H9 (cell line): Measurements from ENCODE around the gene MICAL3. TPM values are rescaled to one million over a fixed set of nuclear protein-coding genes. Genes with fewer than 3 reads are reported as not detected.

Experiments used
- DNase-seq: peaks from one replicate; pipeline ENCODE4 v3.0.0-alpha.2; 2017
- H2AFZ ChIP-seq: one replicate; pipeline ENCODE4 v1.6.1; 2013; ENCODE audit warnings: mild to moderate bottlenecking, low read length, control low read depth, moderate library complexity
- H2AK5ac ChIP-seq: 2 replicates; pipeline ENCODE4 v1.6.1; 2013; ENCODE audit warnings: low read length, control low read depth, mixed read lengths; ENCODE audit not compliant: insufficient read length
- H2BK120ac ChIP-seq: one replicate; pipeline ENCODE4 v1.6.1; 2013; ENCODE audit warnings: low read depth, mild to moderate bottlenecking, low read length, control low read depth, inconsistent platforms; ENCODE audit not compliant: poor library complexity, severe bottlenecking
- H2BK12ac ChIP-seq: 2 replicates; pipeline ENCODE4 v1.6.1; 2013; ENCODE audit warnings: low read length, control low read depth, mixed read lengths, low read depth; ENCODE audit not compliant: insufficient read length
- H2BK15ac ChIP-seq: 2 replicates; pipeline ENCODE4 v1.6.1; 2013; ENCODE audit warnings: low read depth, low read length, control low read depth
- H2BK20ac ChIP-seq: one replicate; pipeline ENCODE4 v1.6.1; 2013; ENCODE audit warnings: low read depth, mild to moderate bottlenecking, low read length, control low read depth, inconsistent platforms; ENCODE audit not compliant: poor library complexity, severe bottlenecking
- H2BK5ac ChIP-seq: 2 replicates; pipeline ENCODE4 v1.6.1; 2013; ENCODE audit warnings: low read length, control low read depth, mixed read lengths; ENCODE audit not compliant: insufficient read length
- H3K14ac ChIP-seq: 2 replicates; pipeline ENCODE4 v1.6.1; 2013; ENCODE audit warnings: low read length, control low read depth; ENCODE audit not compliant: insufficient read depth
- H3K18ac ChIP-seq: 2 replicates; pipeline ENCODE4 v1.6.1; 2013; ENCODE audit warnings: low read depth, mild to moderate bottlenecking, mixed read lengths, low read length, control low read depth; ENCODE audit not compliant: insufficient read length
- H3K23ac ChIP-seq: 2 replicates; pipeline ENCODE4 v1.6.1; 2013; ENCODE audit warnings: low read length, control low read depth, mixed read lengths, low read depth; ENCODE audit not compliant: insufficient read length
- H3K23me2 ChIP-seq: 2 replicates; pipeline ENCODE4 v1.6.1; 2013; ENCODE audit warnings: low read depth, mild to moderate bottlenecking, mixed read lengths, low read length, control low read depth; ENCODE audit not compliant: insufficient read length, poor library complexity, severe bottlenecking
- H3K27ac ChIP-seq: 2 replicates; pipeline ENCODE4 v1.5.1; 2013; ENCODE audit warnings: low read length, control low read depth, mixed read lengths, low read depth; ENCODE audit not compliant: insufficient read length
- H3K27me3 ChIP-seq: 2 replicates; pipeline ENCODE4 v1.6.1; 2013; ENCODE audit warnings: low read length, control low read depth, inconsistent platforms; ENCODE audit not compliant: insufficient read depth
- H3K4ac ChIP-seq: 2 replicates; pipeline ENCODE4 v1.6.1; 2013; ENCODE audit warnings: low read depth, mild to moderate bottlenecking, control low read depth, inconsistent platforms, low read length, moderate library complexity
- H3K4me1 ChIP-seq: 2 replicates; pipeline ENCODE4 v1.6.1; 2013; ENCODE audit warnings: low read length, control low read depth, inconsistent platforms; ENCODE audit not compliant: insufficient read depth
- H3K4me2 ChIP-seq: 2 replicates; pipeline ENCODE4 v1.6.1; 2013; ENCODE audit warnings: low read length, control low read depth, mixed read lengths; ENCODE audit not compliant: insufficient read length, insufficient read depth
- H3K56ac ChIP-seq: 2 replicates; pipeline ENCODE4 v1.6.1; 2013; ENCODE audit warnings: low read depth, mild to moderate bottlenecking, mixed read lengths, low read length, control low read depth; ENCODE audit not compliant: insufficient read length
- H3K79me1 ChIP-seq: 2 replicates; pipeline ENCODE4 v1.6.1; 2013; ENCODE audit warnings: low read depth, mild to moderate bottlenecking, moderate library complexity, low read length, control low read depth, inconsistent platforms; ENCODE audit not compliant: insufficient read depth, poor library complexity, severe bottlenecking
- H3K79me2 ChIP-seq: 2 replicates; pipeline ENCODE4 v1.6.1; 2013; ENCODE audit warnings: low read length, control low read depth, inconsistent platforms; ENCODE audit not compliant: insufficient read depth
- H3K9ac ChIP-seq: 2 replicates; pipeline ENCODE4 v1.6.1; 2013; ENCODE audit warnings: low read length, control low read depth, mixed read lengths; ENCODE audit not compliant: insufficient read length; ENCODE audit errors: extremely low read depth
- H3K9me3 ChIP-seq: one replicate; pipeline ENCODE4 v1.6.1; 2013; ENCODE audit warnings: low read depth, low read length, inconsistent platforms; ENCODE audit not compliant: control insufficient read depth
- H3T11ph ChIP-seq: one replicate; pipeline ENCODE4 v1.6.1; 2013; ENCODE audit warnings: mild to moderate bottlenecking, low read length, control low read depth, inconsistent platforms
- H4K20me1 ChIP-seq: one replicate; pipeline ENCODE4 v1.6.1; 2013; ENCODE audit not compliant: control insufficient read depth, insufficient read length, insufficient read depth
- H4K5ac ChIP-seq: 2 replicates; pipeline ENCODE4 v1.6.1; 2013; ENCODE audit warnings: low read depth, mild to moderate bottlenecking, mixed read lengths, low read length, control low read depth; ENCODE audit not compliant: insufficient read length
- H4K8ac ChIP-seq: replicated peaks from 2 replicates; pipeline ENCODE4 v1.6.1; 2013; ENCODE audit warnings: low read length, control low read depth, mixed read lengths, low read depth; ENCODE audit not compliant: insufficient read length
- H4K91ac ChIP-seq: 2 replicates; pipeline ENCODE4 v1.6.1; 2013; ENCODE audit warnings: low read depth, mild to moderate bottlenecking, moderate library complexity, mixed read lengths, low read length, control low read depth; ENCODE audit not compliant: insufficient read length
- H3K27ac Mint-ChIP-seq, 3 experiments: 2 replicates in 2 of 3; 3 replicates in 1 of 3; pipeline ENCODE4 v1.8.0; 2020 to 2021; ENCODE audit warnings: mixed read lengths in 3 of 3, mild to moderate bottlenecking in 1 of 3, moderate library complexity in 1 of 3
- H3K27me3 Mint-ChIP-seq: 2 replicates; pipeline ENCODE4 v1.8.0; 2021; ENCODE audit warnings: low read depth, mild to moderate bottlenecking, moderate library complexity, mixed read lengths
- H3K36me3 Mint-ChIP-seq, 3 experiments: 2 replicates in 2 of 3; 3 replicates in 1 of 3; pipeline ENCODE4 v1.8.0; 2020 to 2021; ENCODE audit warnings: low read depth in 3 of 3, mixed read lengths in 3 of 3; ENCODE audit not compliant: insufficient read depth in 1 of 3
- H3K4me1 Mint-ChIP-seq, 2 experiments: 2 replicates each; pipeline ENCODE4 v1.8.0; 2020; ENCODE audit warnings: mixed read lengths in 2 of 2
- H3K4me3 Mint-ChIP-seq, 2 experiments: 2 replicates in 1 of 2; 3 replicates in 1 of 2; pipeline ENCODE4 v1.8.0; 2020 to 2021; ENCODE audit warnings: mild to moderate bottlenecking in 2 of 2, mixed read lengths in 2 of 2, moderate library complexity in 1 of 2
- H3K9me3 Mint-ChIP-seq, 2 experiments: 2 replicates in 1 of 2; 3 replicates in 1 of 2; pipeline ENCODE4 v1.8.0; 2020; ENCODE audit warnings: mild to moderate bottlenecking in 2 of 2, mixed read lengths in 2 of 2, moderate library complexity in 1 of 2
- CTCF ChIP-seq: fragments of 200-600 bp; sonication (generic); conservative IDR thresholded peaks from 3 replicates; pipeline ENCODE4 v1.8.0; 2021; ENCODE audit warnings: antibody characterized with exemption, mild to moderate bottlenecking
- WGBS: extraction: QIAGEN DNeasy Blood & Tissue Kit; methylation state at CpG from one replicate; pipeline ENCODE4 v1.1.7; 2013; ENCODE audit warnings: missing lambda C conversion rate, low lambda C conversion rate, mixed read lengths; ENCODE audit not compliant: insufficient read length; ENCODE audit errors: extremely low coverage; 5-methylcytosine and 5-hydroxymethylcytosine counted together
- total RNA-seq: library from RNA; stranded (reverse); gene quantifications from 2 replicates; pipeline ENCODE4 v1.2.1, GENCODE V29; 2021

The MICAL3 gene
- total RNA-seq, 1 experiment from 2014 or later: 50.2 TPM

- H2AFZ ChIP-seq: no peak overlapping the region
- H3K27me3 ChIP-seq: no peaks in the 10 kb centered on the region
- no peaks in the 10 kb centered on the region for H3K9me3 ChIP-seq
- no peak overlapping the region for H3K14ac ChIP-seq
- no peak overlapping the region for H3K56ac ChIP-seq
- DNase-seq: no peak
- no peak overlapping the region for H4K91ac ChIP-seq
- no peak overlapping the region for H3K23ac ChIP-seq
- H3K79me2 ChIP-seq: no peaks in the 10 kb centered on the region
- H3K4me1 ChIP-seq: no peaks in the 10 kb centered on the region
- no peak overlapping the region for H2BK120ac ChIP-seq
- no peak overlapping the region for H3K9ac ChIP-seq
- H3K18ac ChIP-seq: no peak overlapping the region
- no peak for TF ChIP-seq CTCF
- Mint-ChIP-seq H3K27ac (no peak overlapping the region; a peak in 1 of 7 replicates), H3K4me3 (no peak overlapping the region), H3K36me3 (no peaks in the 10 kb centered on the region), H3K4me1 (peaks cover 0 to 5% of the 10 kb centered on the region in 2 experiments; a peak in 2 of 4 replicates), H3K27me3 (peaks cover 4% of the 10 kb centered on the region), H3K9me3 (no peaks in the 10 kb centered on the region)
- H3K27ac ChIP-seq: no peak overlapping the region
- no peak overlapping the region for H3K4ac ChIP-seq
- WGBS: no CpG with 5 or more reads among the region's 2 CpGs
- no peak overlapping the region for H2BK20ac ChIP-seq
- H4K5ac ChIP-seq: no peak overlapping the region
- no peak overlapping the region for H2BK12ac ChIP-seq
- H2BK15ac ChIP-seq: no peak overlapping the region
- no peaks in the 10 kb centered on the region for H3K23me2 ChIP-seq
- no peak overlapping the region for H3T11ph ChIP-seq
- H2AK5ac ChIP-seq: no peak overlapping the region
- no peak overlapping the region for H3K4me2 ChIP-seq
- no peaks in the 10 kb centered on the region for H4K20me1 ChIP-seq
- H4K8ac ChIP-seq: no peak overlapping the region
- H3K79me1 ChIP-seq: no peaks in the 10 kb centered on the region
- no peak overlapping the region for H2BK5ac ChIP-seq
These were observed 14.1 kb downstream of the MICAL3 start for GRCh38 chr22:18010266-18010665.
